ENCODE data around the gene ZNF469.

Gene ZNF469

DNA sequence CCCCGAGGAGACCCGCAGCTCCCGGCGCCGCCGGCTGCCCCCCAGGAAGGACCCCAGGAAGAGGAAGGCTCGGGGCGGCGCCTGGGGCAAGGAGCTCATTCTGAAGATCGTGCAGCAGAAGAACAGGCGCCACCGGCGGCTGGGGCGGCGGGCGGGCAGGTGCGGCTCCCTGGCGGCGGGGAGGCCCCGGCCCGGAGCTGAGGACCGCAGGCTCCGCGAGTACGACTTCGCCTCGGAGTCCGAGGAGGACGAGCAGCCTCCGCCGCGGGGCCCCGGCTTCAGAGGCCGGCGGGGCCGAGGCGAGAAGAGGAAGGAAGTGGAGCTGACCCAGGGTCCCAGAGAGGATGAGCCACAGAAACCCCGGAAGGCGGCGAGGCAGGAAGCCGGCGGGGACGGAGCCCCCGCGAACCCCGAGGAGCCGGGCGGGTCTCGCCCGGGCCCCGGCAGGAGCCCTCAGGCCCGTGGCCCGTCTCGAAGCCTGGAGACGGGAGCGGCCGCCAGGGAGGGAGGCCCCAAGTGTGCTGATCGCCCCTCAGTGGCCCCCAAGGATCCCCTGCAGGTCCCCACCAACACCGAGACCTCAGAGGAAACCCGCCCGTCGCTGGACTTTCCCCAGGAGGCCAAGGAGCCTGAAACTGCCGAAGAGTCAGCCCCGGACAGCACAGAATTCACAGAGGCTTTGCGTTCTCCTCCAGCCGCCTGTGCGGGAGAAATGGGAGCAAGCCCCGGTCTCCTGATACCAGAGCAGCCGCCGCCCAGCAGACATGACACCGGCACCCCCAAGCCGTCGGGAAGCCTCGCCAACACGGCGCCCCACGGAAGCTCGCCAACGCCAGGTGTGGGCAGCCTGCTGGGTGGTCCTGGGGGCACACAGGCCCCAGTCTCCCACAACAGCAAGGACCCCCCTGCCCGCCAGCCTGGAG lies 48.0 kb downstream of the ZNF469 start:
- no peak for DNase-seq

DNA sequence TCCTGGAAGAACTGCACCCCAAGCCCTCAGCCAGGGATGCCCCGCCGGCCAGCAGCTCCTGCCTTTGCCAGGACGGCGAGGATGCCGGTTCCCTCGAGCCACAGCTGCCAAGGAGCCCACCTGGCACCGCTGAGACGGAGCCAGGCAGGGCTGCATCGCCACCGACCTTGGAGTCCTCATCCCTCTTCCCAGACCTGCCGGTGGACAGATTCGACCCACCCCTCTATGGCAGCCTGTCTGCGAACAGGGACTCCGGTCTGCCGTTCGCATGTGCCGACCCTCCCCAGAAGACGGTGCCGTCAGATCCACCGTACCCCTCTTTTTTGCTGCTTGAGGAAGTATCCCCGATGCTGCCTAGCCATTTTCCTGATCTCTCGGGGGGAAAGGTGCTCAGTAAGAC lies 48.9 kb downstream of the ZNF469 start:
- no peak for DNase-seq

DNA sequence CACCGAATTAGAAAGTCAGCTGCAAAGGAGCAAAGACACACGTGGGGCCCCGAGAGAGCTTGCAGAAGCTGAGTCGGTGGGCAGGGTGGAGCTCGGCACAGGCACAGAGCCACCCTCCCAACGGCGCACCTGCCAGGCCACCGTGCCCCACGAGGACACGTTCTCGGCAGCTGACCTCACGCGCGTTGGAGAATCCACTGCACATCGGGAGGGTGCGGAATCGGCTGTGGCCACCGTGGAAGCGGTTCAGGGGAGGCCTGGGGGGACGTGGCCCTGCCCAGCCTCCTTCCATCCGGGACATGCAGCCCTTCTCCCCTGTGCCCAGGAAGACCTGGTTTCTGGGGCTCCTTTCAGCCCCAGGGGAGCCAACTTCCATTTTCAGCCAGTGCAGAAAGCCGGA lies 49.4 kb downstream of the ZNF469 start:
- DNase-seq: no peak

Measured in NCI-H187 (cell line).